ENCODE measurements around the gene THBS3.
"Not testable (repeated sequence)": the region's sequence is repeated elsewhere in the genome, so short reads cannot be mapped to it uniquely, and the experiment has no call there.

THBS3 gene

GRCh38 chr1:155207806-155208540 lies at the start of gene THBS3:
Gene THBS3 (minus strand): TSS chr1:155207897. CDS start chr1:155207876, 21 bp downstream.
- DNase-seq = no peak

- no peak for DNase-seq
These were observed 48.6 kb upstream of the THBS3 start for GRCh38 chr1:155256058-155256852.

- peak; percentile 77 to 82 for DNase-seq
These were observed 47.7 kb upstream of the THBS3 start, which contains the start of gene ENTREP3 for GRCh38 chr1:155255243-155256007. Gene ENTREP3 (minus strand): TSS chr1:155255483. CDS start chr1:155254877, 606 bp downstream.

- no peak for DNase-seq
These were observed 47.1 kb upstream of the THBS3 start for GRCh38 chr1:155254714-155255242.

GRCh38 chr1:155254228-155254713 lies 46.6 kb upstream of the THBS3 start:
- no peak for DNase-seq

GRCh38 chr1:155253797-155254196 lies 46.1 kb upstream of the THBS3 start:
- DNase-seq = no peak

GRCh38 chr1:155253208-155253607 lies 45.5 kb upstream of the THBS3 start:
- DNase-seq = no peak

GRCh38 chr1:155251566-155251965 lies 43.9 kb upstream of the THBS3 start:
- DNase-seq = no peak

GRCh38 chr1:155250633-155251449 lies 43.1 kb upstream of the THBS3 start:
- DNase-seq = peak; percentile 94 to 95

- DNase-seq = no peak
These were observed 42.5 kb upstream of the THBS3 start for GRCh38 chr1:155250246-155250632.

GRCh38 chr1:155247667-155248553 lies 40.2 kb upstream of the THBS3 start:
- no peak for DNase-seq

GRCh38 chr1:155246796-155247195 lies 39.1 kb upstream of the THBS3 start:
- DNase-seq = not testable (repeated sequence)

GRCh38 chr1:155245163-155245524 lies 37.4 kb upstream of the THBS3 start:
- no peak for DNase-seq

- DNase-seq = peak; percentile 97 to 98
These were observed 36.9 kb upstream of the THBS3 start for GRCh38 chr1:155244368-155245162.

- DNase-seq = no peak
These were observed 35.2 kb upstream of the THBS3 start for GRCh38 chr1:155242805-155243358.

GRCh38 chr1:155241841-155242264 lies 34.2 kb upstream of the THBS3 start:
- DNase-seq = peak; percentile 26 to 43

GRCh38 chr1:155241069-155241679 lies 33.5 kb upstream of the THBS3 start:
- DNase-seq = peak; percentile 75 to 83

- DNase-seq = no peak
These were observed 28.8 kb upstream of the THBS3 start for GRCh38 chr1:155236451-155236850.

GRCh38 chr1:155235375-155235774 lies 27.7 kb upstream of the THBS3 start:
- DNase-seq = peak in 1 of 2 donors; percentile 40
